Skeletal muscle tissue (tissue), 5 donors: ENCODE measurements around the gene NPTX1. TPM values are rescaled to one million over a fixed set of nuclear protein-coding genes. Genes with fewer than 3 reads are reported as not detected.

ENCODE experiments used
- H3K27ac ChIP-seq: one replicate; pipeline ENCODE4 v1.7.0; 2013; ENCODE audit warnings: mild to moderate bottlenecking, low read depth, low read length, inconsistent platforms
- H3K27me3 ChIP-seq, 3 donors: one replicate each; pipeline ENCODE4 v1.7.0; 2013; ENCODE audit warnings: low read length in 3 of 3; ENCODE audit not compliant: control insufficient read depth in 3 of 3, insufficient read depth in 3 of 3
- H3K36me3 ChIP-seq, 3 donors: one replicate each; pipeline ENCODE4 v1.7.0; 2013; ENCODE audit warnings: low read length in 3 of 3; ENCODE audit not compliant: control insufficient read depth in 3 of 3, insufficient read depth in 3 of 3
- H3K4me1 ChIP-seq, 3 donors: one replicate each; pipeline ENCODE4 v1.7.0; 2013; ENCODE audit warnings: low read length in 3 of 3, mild to moderate bottlenecking in 3 of 3; ENCODE audit not compliant: control insufficient read depth in 3 of 3, insufficient read depth in 3 of 3
- H3K4me3 ChIP-seq, 3 donors: one replicate each; pipeline ENCODE4 v1.7.0; 2013; ENCODE audit warnings: low read length in 3 of 3
- H3K9ac ChIP-seq, 3 donors: one replicate each; pipeline ENCODE4 v1.7.0; 2013; ENCODE audit warnings: low read length in 3 of 3, mild to moderate bottlenecking in 3 of 3, moderate library complexity in 2 of 3, low read depth in 1 of 3
- H3K9me3 ChIP-seq, 3 donors: one replicate each; pipeline ENCODE4 v1.7.0; 2013; ENCODE audit warnings: low read length in 3 of 3; ENCODE audit not compliant: control insufficient read depth in 3 of 3
- small RNA-seq: library from RNA; depleted of rRNA; stranded (forward); fragments of <200 nt; gene quantifications from one replicate; pipeline ENCODE3, GENCODE V24; 2014
- total RNA-seq: library from RNA; depleted of rRNA; stranded (reverse); fragments of >200 nt; gene quantifications from one replicate; pipeline ENCODE4 v1.2.3, GENCODE V29; 2014
- donor health status: Osteomylitis.

The NPTX1 gene
- total RNA-seq, 1 donor from 2014 or later: 1.0 TPM

- Histone ChIP-seq H3K27me3 (no peaks in the 10 kb centered on the region), H3K9me3 (no peaks in the 10 kb centered on the region), H3K4me3 (peak overlapping the region in 2 of 3 donors; percentile 55 to 72), H3K4me1 (peaks cover 9 to 34% (median 21%) of the 10 kb centered on the region in 3 donors), H3K36me3 (peaks cover 8 to 21% (median 11%) of the 10 kb centered on the region in 3 donors), H3K27ac (no peak overlapping the region), H3K9ac (peak overlapping the region in 2 of 3 donors; percentile 56 to 75)
These were observed 52.7 kb downstream of the NPTX1 start for GRCh38 chr17:80423536-80424225.

DNA sequence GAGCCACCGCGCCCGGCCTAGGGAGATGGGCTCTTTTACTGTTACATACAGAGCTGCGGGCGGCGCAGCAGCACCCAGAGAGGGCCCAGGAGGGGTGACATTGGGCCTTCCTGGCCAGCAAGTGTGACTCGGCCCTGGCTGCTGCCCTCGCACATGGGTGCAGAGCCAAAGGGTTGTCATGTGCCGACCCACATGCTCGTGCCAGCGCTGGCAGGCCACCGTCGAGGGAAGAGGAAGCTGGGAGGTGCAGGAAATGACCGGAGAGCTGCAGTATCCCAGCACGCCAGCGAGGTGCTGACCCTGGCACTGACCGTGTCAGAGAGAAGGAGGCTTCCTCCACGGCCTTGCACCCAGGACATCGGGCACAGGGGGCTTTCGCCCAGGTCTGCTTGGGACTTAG, 53.4 kb downstream of the NPTX1 start:
- Histone ChIP-seq H3K4me3 (peak overlapping the region in 2 of 3 donors; percentile 55 to 72), H3K27ac (no peak overlapping the region)

GRCh38 chr17:80422276-80422675, 54.1 kb downstream of the NPTX1 start:
- H3K27ac ChIP-seq: no peak overlapping the region
- peak overlapping the region in 1 of 3 donors; percentile 25 for H3K9ac ChIP-seq
- H3K27me3 ChIP-seq: no peaks in the 10 kb centered on the region
- peaks cover 13 to 21% (median 19%) of the 10 kb centered on the region in 3 donors for H3K36me3 ChIP-seq
- H3K4me3 ChIP-seq: no peak overlapping the region
- no peaks in the 10 kb centered on the region for H3K9me3 ChIP-seq
- peaks cover 13 to 45% (median 30%) of the 10 kb centered on the region in 3 donors for H3K4me1 ChIP-seq

More for the DNA sequence above, 53.4 kb downstream of the NPTX1 start:
- H3K4me1 ChIP-seq: peaks cover 9 to 39% (median 23%) of the 10 kb centered on the region in 3 donors
- H3K36me3 ChIP-seq: peaks cover 7 to 17% (median 14%) of the 10 kb centered on the region in 3 donors
- no peaks in the 10 kb centered on the region for H3K9me3 ChIP-seq
- peak overlapping the region in 2 of 3 donors; percentile 56 to 75 for H3K9ac ChIP-seq
- H3K27me3 ChIP-seq: no peaks in the 10 kb centered on the region

- Histone ChIP-seq H3K4me3 (no peak overlapping the region), H3K9me3 (no peaks in the 10 kb centered on the region), H3K9ac (peak overlapping the region in 1 of 3 donors; percentile 25), H3K27me3 (no peaks in the 10 kb centered on the region), H3K27ac (no peak overlapping the region), H3K4me1 (peaks cover 20 to 44% (median 31%) of the 10 kb centered on the region in 3 donors), H3K36me3 (peaks cover 15 to 23% (median 21%) of the 10 kb centered on the region in 3 donors)
These were observed 54.9 kb downstream of the NPTX1 start for GRCh38 chr17:80421381-80422090.

DNA sequence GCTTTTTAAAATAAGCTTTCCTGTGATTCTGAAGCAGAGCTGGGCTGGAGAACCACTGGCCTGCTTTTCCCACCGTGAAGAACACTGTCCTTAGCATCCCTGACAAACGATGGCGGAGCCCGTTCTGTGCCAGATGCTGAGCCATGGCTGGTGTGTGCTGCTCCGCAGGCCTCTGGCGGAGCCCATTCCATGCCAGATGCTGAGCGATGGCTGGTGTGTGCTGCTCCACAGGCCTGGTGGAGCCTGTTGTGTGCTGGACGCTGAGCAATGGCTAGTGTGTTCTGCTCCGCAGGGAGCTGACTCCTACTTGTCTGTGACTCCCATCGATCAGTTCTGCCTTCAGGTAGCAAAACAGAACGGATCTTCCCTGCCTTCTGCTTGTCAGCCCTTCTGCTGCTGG, 57.2 kb downstream of the NPTX1 start:
- Histone ChIP-seq H3K9ac (no peak overlapping the region), H3K4me3 (no peak overlapping the region), H3K36me3 (peaks cover 15 to 23% (median 17%) of the 10 kb centered on the region in 3 donors), H3K27me3 (no peaks in the 10 kb centered on the region), H3K27ac (no peak overlapping the region), H3K4me1 (peaks cover 34 to 59% (median 42%) of the 10 kb centered on the region in 3 donors), H3K9me3 (no peaks in the 10 kb centered on the region)

GRCh38 chr17:80418589-80418988, 57.8 kb downstream of the NPTX1 start:
- Histone ChIP-seq H3K4me1 (peaks cover 37 to 57% (median 40%) of the 10 kb centered on the region in 3 donors), H3K36me3 (peaks cover 15 to 23% (median 17%) of the 10 kb centered on the region in 3 donors), H3K9ac (peak overlapping the region in 1 of 3 donors; percentile 30), H3K4me3 (no peak overlapping the region), H3K9me3 (no peaks in the 10 kb centered on the region), H3K27ac (no peak overlapping the region), H3K27me3 (no peaks in the 10 kb centered on the region)

Small RNA genes within 50 kb of the gene (small RNA-seq; reads per million reads assigned to genes)
- gene AC120024.2 (not detected), gene AC120024.3 (not detected), gene MIR4730 (not detected)

Other genes starting within 250 kb of the NPTX1 start
- 63.2 TPM for gene RNF213, start 215.8 kb downstream of the NPTX1 start, total RNA-seq
- 7.8 TPM for gene ENDOV, start 61.4 kb downstream of the NPTX1 start, total RNA-seq
- 24.5 TPM for gene RPTOR, start 68.2 kb upstream of the NPTX1 start, total RNA-seq